Gastrocnemius medialis (tissue), 4 donors: ENCODE data around the gene ODAD4. TPM values are rescaled to one million over a fixed set of nuclear protein-coding genes. Genes with fewer than 3 reads are reported as not detected.

ENCODE experiments used
- ATAC-seq, 2 donors: fragments of 150-250 bp; one replicate each; pipeline ENCODE4 v1.9.1; 2016
- DNase-seq, 2 donors: peaks; one replicate each; pipeline ENCODE4 v3.0.0-alpha.2; 2019
- H3K27ac ChIP-seq, 4 donors: fragments of 200-600 bp; sonication (generic); 1 replicate in 1 of 4; 2 replicates in 3 of 4; pipeline ENCODE4 v1.5.1; 2016 to 2018; ENCODE audit warnings: mild to moderate bottlenecking in 2 of 4, moderate library complexity in 1 of 4
- H3K27me3 ChIP-seq, 3 donors: fragments of 200-600 bp; sonication (generic) in 2 of 3; 1 replicate in 1 of 3; 2 replicates in 2 of 3; pipeline versions ENCODE4 v1.5.1 to v1.6.0; 2016 to 2019; ENCODE audit warnings: mild to moderate bottlenecking in 1 of 3, moderate library complexity in 1 of 3
- H3K36me3 ChIP-seq, 2 donors: fragments of 200-600 bp; sonication (generic) in 1 of 2; one replicate each; pipeline ENCODE4 v1.5.1; 2017 to 2018
- H3K4me1 ChIP-seq, 2 donors: fragments of 200-600 bp; sonication (generic) in 1 of 2; one replicate each; pipeline ENCODE4 v1.5.1; 2016 to 2017; ENCODE audit warnings: mild to moderate bottlenecking in 2 of 2
- H3K4me3 ChIP-seq, 4 donors: fragments of 200-600 bp; sonication (generic) in 3 of 4; 1 replicate in 1 of 4; 2 replicates in 3 of 4; pipeline ENCODE4 v1.5.1; 2016 to 2019; ENCODE audit warnings: mild to moderate bottlenecking in 2 of 4
- H3K9me3 ChIP-seq, 3 donors: fragments of 200-600 bp; sonication (generic) in 2 of 3; 1 replicate in 1 of 3; 2 replicates in 2 of 3; pipeline ENCODE4 v1.5.1; 2016 to 2019
- CTCF ChIP-seq, 5 experiments: fragments of 450-650 bp in 3 of 5; fragments of 200-600 bp in 2 of 5; sonication (generic) in 2 of 5; IDR thresholded peaks in 4 of 5; conservative IDR thresholded peaks in 1 of 5; 1 replicate in 4 of 5; 2 replicates in 1 of 5; pipeline ENCODE4 v1.5.1; 2016 to 2019; ENCODE audit warnings: antibody characterized with exemption in 5 of 5, mild to moderate bottlenecking in 3 of 5, moderate library complexity in 3 of 5
- POLR2A ChIP-seq, 2 donors: fragments of 450-650 bp; IDR thresholded peaks; one replicate each; pipeline ENCODE4 v1.6.1; 2017; ENCODE audit warnings: antibody characterized with exemption in 2 of 2, mild to moderate bottlenecking in 2 of 2, moderate library complexity in 2 of 2
- in situ Hi-C, 4 donors: fragments of 200-750 bp; cut with MboI; loops; one replicate each; pipeline versions ENCODE4 v1.15.0 to v1.8.0; 2017; ENCODE audit warnings: low sequenced_read_pairs in 4 of 4
- intact Hi-C: fragments of 100-400 bp; cut with DNase I; formaldehyde crosslinking; loops from one replicate; pipeline ENCODE4 v1.15.1; 2023; ENCODE audit warnings: low total_unique reads
- total RNA-seq, 4 donors: library from RNA; depleted of rRNA; stranded (reverse); fragments of >200 nt; gene quantifications; one replicate each; pipeline versions ENCODE4 v1.1.0 to v1.2.3, GENCODE V29; 2016

ODAD4 gene
- total RNA-seq, 4 donors from 2014 or later: 0.13 to 1.3 (median 0.20) TPM; not detected in 1

DNA sequence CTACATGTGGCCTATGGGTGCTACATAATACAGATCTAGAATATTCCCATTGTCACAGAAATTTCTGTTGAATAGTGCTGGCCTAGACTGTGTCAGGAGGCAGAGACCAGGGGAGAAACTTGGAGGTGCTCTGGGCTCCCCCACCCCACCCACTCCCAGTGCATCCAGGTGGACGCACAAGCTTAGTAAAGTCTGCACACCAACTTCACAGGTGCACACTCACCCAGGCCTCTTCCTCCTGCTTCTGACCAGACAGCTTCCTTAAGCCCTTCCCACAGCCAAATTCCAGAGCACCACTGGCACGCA, 28.6 kb downstream of the ODAD4 start:
- DNase-seq (no peak), ATAC-seq (no peak)
- Histone ChIP-seq H3K27me3 (no peaks in the 10 kb centered on the region), H3K36me3 (no peaks in the 10 kb centered on the region), H3K27ac (no peak overlapping the region), H3K4me3 (no peak overlapping the region), H3K4me1 (peaks cover 5 to 7% of the 10 kb centered on the region in 2 donors), H3K9me3 (no peaks in the 10 kb centered on the region)
- TF ChIP-seq CTCF (IDR thresholded peaks at IDR 0.05 in 4 of 5, conservative IDR thresholded peaks at IDR 0.05 in 1 of 5): no peak
- TF ChIP-seq POLR2A (IDR thresholded peaks at IDR 0.05): no peak
- in situ Hi-C loops (no loop called here), intact Hi-C loops (no loop called here)

GRCh38 chr17:41959336-41960095, 29.1 kb downstream of the ODAD4 start:
- Histone ChIP-seq H3K27me3 (no peaks in the 10 kb centered on the region), H3K4me1 (peaks cover 5 to 7% of the 10 kb centered on the region in 2 donors), H3K4me3 (no peak overlapping the region), H3K36me3 (no peaks in the 10 kb centered on the region), H3K9me3 (no peaks in the 10 kb centered on the region), H3K27ac (no peak overlapping the region)
- intact Hi-C loops: no loop called here
- in situ Hi-C loops: loop anchor here (5.0 to 10.0 kb wide), 2 partner anchors 155 to 158 kb away; partner anchors contain the start of gene DHX58 (in 2 of the 4)
- no peak for DNase-seq
- TF ChIP-seq CTCF (IDR thresholded peaks at IDR 0.05 in 4 of 5, conservative IDR thresholded peaks at IDR 0.05 in 1 of 5): no peak
- TF ChIP-seq POLR2A (IDR thresholded peaks at IDR 0.05): no peak
- ATAC-seq: peak in 1 of 2 donors; percentile 31

DNA sequence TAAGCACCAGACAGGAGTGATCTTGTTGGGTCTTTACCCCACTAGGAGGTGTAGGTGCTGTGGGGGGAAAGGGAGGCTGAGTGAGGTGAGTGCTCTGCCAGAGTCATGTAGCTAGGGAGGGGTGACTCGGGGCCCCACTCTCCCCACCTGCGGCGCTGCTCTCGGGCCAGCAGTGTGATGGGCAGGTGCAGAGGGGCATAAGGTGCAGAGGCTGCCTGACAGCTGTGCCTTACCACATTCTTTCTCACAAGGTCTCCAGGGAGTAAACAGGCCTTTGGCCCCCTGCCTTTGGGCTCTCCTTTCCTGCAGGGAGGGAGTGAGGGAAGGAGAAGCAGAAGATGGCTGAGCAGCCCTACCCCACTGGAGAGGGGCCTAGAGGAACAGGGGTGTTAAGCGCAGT, 31.7 kb downstream of the ODAD4 start:
- in situ Hi-C loops (loop anchor here (5.0 to 10.0 kb wide), 2 partner anchors 153 to 155 kb away; partner anchors contain the start of gene DHX58 (in 2 of the 4)), intact Hi-C loops (no loop called here)
- Histone ChIP-seq H3K27me3 (no peaks in the 10 kb centered on the region), H3K27ac (no peak overlapping the region), H3K9me3 (no peaks in the 10 kb centered on the region), H3K4me1 (peaks cover 14% of the 10 kb centered on the region in 2 donors), H3K36me3 (no peaks in the 10 kb centered on the region), H3K4me3 (no peak overlapping the region)
- TF ChIP-seq POLR2A (IDR thresholded peaks at IDR 0.05): no peak
- TF ChIP-seq CTCF (IDR thresholded peaks at IDR 0.05 in 4 of 5, conservative IDR thresholded peaks at IDR 0.05 in 1 of 5): no peak
- no peak for ATAC-seq
- DNase-seq: no peak

GRCh38 chr17:41962768-41963434, 32.5 kb downstream of the ODAD4 start:
- in situ Hi-C loops (loop anchor here (5.0 to 10.0 kb wide), 2 partner anchors 152 to 154 kb away; partner anchors contain the start of gene DHX58 (in 2 of the 4)), intact Hi-C loops (no loop called here)
- Histone ChIP-seq H3K4me1 (peaks cover 19 to 22% of the 10 kb centered on the region in 2 donors), H3K27ac (peak overlapping the region; percentile 33 to 75 (median 64)), H3K27me3 (no peaks in the 10 kb centered on the region), H3K36me3 (no peaks in the 10 kb centered on the region), H3K4me3 (no peak overlapping the region), H3K9me3 (no peaks in the 10 kb centered on the region)
- DNase-seq (peak; percentile 64 to 80), ATAC-seq (peak; percentile 40 to 54)
- TF ChIP-seq POLR2A (IDR thresholded peaks at IDR 0.05) (no peak), CTCF (IDR thresholded peaks at IDR 0.05 in 4 of 5, conservative IDR thresholded peaks at IDR 0.05 in 1 of 5) (peak; percentile 81 to 91 (median 88))
